ENCODE data around the gene PPP1R1A.

PPP1R1A gene

DNA sequence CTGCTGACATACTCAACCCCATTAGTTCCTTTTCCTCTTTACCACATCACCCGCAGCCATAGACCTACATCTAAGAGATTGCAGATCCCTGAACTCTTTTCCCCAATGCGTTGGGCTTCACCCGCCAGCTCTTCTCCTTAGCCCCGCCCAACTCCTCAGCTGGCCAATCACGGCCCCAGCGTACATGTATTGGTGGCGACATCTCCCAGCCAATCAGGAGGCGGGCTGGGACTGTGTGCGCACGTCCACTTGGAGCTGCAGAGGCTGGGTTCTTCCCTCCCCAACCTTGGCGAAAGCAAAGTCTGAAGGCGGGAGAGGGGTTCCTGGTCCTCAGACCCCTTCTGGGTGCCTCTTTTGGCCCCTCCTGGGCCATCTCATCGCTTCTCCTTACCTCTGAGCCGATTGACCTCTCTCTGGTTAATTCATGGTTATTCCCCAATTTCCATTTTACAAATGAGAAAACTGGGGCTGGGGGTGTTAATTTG is 28.0 kb downstream of the PPP1R1A start:
- Histone ChIP-seq H3K4me3 (ENCODE audit: low read depth, low read length) (peak overlapping the region; percentile 68), H3K27me3 (ENCODE audit: insufficient read depth, low read length) (peaks cover 91% of the 10 kb centered on the region), H3K4me1 (ENCODE audit: control insufficient read depth, insufficient read depth, low read length, unreplicated experiment) (peaks cover 4% of the 10 kb centered on the region), H3K36me3 (ENCODE audit: insufficient read depth, low read length) (no peaks in the 10 kb centered on the region), H3K79me2 (ENCODE audit: control insufficient read depth, insufficient read depth, low read length, unreplicated experiment) (no peaks in the 10 kb centered on the region), H3K27ac (ENCODE audit: low read depth, low read length) (no peak overlapping the region), H2AFZ (ENCODE audit: low read length, unreplicated experiment) (peak overlapping the region; percentile 54)

DNA sequence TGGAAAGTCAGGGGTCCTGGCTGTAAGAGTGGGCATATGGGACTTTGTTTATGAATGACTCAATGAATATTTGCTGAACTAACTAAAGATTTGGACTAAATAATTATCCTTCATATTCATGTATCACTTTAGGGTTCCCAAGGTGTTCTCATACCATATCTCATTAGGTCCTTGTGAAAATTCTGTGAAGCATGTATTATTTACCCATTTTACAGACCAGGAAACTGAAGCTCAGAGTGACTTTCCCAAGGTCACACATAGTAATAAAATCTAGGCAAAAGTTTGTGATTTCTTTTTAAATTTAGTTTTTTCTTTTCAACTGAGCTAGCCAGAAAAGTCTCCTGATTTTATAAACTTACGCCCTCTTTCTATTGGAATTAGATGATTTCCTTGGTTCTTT is 29.7 kb downstream of the PPP1R1A start:
- Histone ChIP-seq H2AFZ (ENCODE audit: low read length, unreplicated experiment) (no peak overlapping the region), H3K4me3 (ENCODE audit: low read depth, low read length) (no peak overlapping the region), H3K4me1 (ENCODE audit: control insufficient read depth, insufficient read depth, low read length, unreplicated experiment) (peaks cover 4% of the 10 kb centered on the region), H3K27me3 (ENCODE audit: insufficient read depth, low read length) (peaks cover 97% of the 10 kb centered on the region), H3K36me3 (ENCODE audit: insufficient read depth, low read length) (no peaks in the 10 kb centered on the region), H3K79me2 (ENCODE audit: control insufficient read depth, insufficient read depth, low read length, unreplicated experiment) (no peaks in the 10 kb centered on the region), H3K27ac (ENCODE audit: low read depth, low read length) (no peak overlapping the region)

DNA sequence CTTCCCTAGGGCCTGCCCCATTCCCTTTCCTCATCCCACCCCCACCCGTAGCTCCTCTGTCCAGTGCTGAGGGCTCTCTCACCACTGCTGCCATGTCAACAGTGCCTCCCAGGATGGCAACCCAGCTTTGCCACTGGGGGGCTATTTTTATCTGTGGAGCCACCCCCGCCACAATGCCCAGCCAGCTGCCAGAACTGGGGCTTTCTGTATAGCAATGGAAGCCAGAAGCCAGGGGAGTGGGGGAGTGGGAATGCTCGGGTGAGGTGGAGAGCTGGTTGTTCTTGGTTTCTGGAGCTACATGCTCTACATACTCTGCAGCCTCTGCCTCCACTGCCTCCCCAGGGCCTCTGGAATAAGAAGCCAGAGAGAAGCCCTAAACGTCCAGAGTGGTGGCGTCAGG is 30.1 kb downstream of the PPP1R1A start:
- H3K27me3 ChIP-seq (ENCODE audit: insufficient read depth, low read length) = peaks cover 97% of the 10 kb centered on the region
- H3K36me3 ChIP-seq (ENCODE audit: insufficient read depth, low read length) = no peaks in the 10 kb centered on the region
- H3K27ac ChIP-seq (ENCODE audit: low read depth, low read length) = no peak overlapping the region
- H2AFZ ChIP-seq (ENCODE audit: low read length, unreplicated experiment) = no peak overlapping the region
- no peaks in the 10 kb centered on the region for H3K79me2 ChIP-seq (ENCODE audit: control insufficient read depth, insufficient read depth, low read length, unreplicated experiment)
- H3K4me3 ChIP-seq (ENCODE audit: low read depth, low read length) = no peak overlapping the region
- peaks cover 4% of the 10 kb centered on the region for H3K4me1 ChIP-seq (ENCODE audit: control insufficient read depth, insufficient read depth, low read length, unreplicated experiment)

DNA sequence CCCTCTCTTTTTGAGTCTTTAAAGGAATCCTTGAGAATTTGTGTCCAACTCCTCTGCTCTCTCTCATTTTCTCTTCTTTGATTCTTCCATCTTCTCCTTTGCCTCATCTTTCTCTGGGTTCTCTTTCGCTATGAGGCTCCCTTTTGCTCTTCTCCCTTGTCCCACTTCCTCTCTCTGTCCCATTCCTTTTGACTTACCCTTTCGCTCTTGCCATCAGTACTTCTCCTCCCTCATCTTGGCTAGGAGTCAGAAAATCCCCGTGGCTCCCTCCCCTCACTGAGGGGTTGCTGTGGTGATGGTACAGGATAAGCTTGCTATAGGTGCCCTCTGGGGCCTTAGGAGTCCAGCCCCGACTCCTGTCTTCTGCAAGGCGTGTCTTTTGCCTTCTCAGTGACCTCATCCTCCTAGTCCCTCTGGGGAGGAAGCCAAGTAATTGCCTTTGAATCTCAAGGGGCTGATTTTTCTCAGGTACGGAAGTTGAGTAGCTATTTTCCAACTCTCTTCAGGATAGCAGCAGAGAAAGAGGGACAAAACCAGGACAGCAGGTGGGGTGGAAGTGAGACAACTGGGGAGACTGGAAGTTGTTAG is 32.7 kb downstream of the PPP1R1A start:
- H2AFZ ChIP-seq (ENCODE audit: low read length, unreplicated experiment) = no peak overlapping the region
- no peaks in the 10 kb centered on the region for H3K36me3 ChIP-seq (ENCODE audit: insufficient read depth, low read length)
- H3K27ac ChIP-seq (ENCODE audit: low read depth, low read length) = no peak overlapping the region
- peaks cover 97% of the 10 kb centered on the region for H3K27me3 ChIP-seq (ENCODE audit: insufficient read depth, low read length)
- no peak overlapping the region for H3K4me3 ChIP-seq (ENCODE audit: low read depth, low read length)
- no peaks in the 10 kb centered on the region for H3K4me1 ChIP-seq (ENCODE audit: control insufficient read depth, insufficient read depth, low read length, unreplicated experiment)
- H3K79me2 ChIP-seq (ENCODE audit: control insufficient read depth, insufficient read depth, low read length, unreplicated experiment) = no peaks in the 10 kb centered on the region

DNA sequence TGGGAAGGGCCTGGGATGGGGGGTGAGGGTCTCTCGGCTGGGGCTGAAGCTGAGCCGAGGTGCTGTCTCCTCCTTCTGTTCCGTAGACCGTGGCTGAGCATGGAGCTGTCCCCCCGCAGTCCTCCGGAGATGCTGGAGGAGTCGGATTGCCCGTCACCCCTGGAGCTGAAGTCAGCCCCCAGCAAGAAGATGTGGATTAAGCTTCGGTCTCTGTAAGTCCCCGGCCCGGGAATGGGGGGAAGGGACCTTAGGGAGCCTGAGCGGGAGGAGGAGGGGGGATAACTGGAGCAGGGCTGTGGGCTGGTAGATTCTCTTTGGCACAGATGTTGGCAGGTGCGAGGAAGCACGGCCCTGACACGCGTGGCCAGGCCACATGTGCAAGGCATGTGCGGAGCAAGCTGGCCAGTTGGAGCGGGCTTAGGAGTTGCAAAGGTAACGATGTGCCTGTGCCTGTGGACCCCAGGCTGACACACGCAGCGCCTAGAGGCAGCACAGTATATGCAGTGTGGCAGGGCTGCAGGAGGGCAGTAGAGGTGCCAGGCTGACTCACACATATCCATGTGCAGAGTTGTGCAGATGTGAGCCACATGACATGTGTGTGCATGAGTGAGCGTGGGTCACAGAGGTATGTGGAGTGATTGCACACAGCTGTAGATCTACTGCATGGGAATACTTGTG is 38.5 kb downstream of the PPP1R1A start:
- no peaks in the 10 kb centered on the region for H3K79me2 ChIP-seq (ENCODE audit: control insufficient read depth, insufficient read depth, low read length, unreplicated experiment)
- no peaks in the 10 kb centered on the region for H3K36me3 ChIP-seq (ENCODE audit: insufficient read depth, low read length)
- peaks cover 7% of the 10 kb centered on the region for H3K4me1 ChIP-seq (ENCODE audit: control insufficient read depth, insufficient read depth, low read length, unreplicated experiment)
- H3K27ac ChIP-seq (ENCODE audit: low read depth, low read length) = no peak overlapping the region
- H3K27me3 ChIP-seq (ENCODE audit: insufficient read depth, low read length) = peaks cover 99% of the 10 kb centered on the region
- H2AFZ ChIP-seq (ENCODE audit: low read length, unreplicated experiment) = no peak overlapping the region
- H3K4me3 ChIP-seq (ENCODE audit: low read depth, low read length) = peak overlapping the region; percentile 69

DNA sequence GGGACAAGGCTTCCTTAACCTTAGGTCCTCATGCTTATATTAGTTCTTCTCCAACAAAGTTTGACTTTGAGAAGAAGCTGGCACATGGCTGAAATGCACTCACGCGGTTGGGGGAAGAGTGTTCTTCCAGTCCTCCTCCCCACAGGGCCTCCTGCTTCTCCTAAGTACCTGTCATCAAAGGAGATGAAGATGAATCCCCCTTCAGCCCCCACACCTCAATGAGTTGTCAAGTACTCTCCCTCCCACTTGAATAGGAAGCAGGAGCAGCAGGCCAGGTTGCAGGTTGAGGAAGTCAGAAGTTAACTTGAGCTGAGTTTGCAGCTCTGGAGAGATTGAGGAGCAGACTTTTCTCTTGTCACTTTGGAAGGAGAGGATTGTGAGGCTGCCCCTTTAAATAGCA is 41.9 kb downstream of the PPP1R1A start:
- Histone ChIP-seq H3K4me3 (ENCODE audit: low read depth, low read length) (no peak overlapping the region), H3K36me3 (ENCODE audit: insufficient read depth, low read length) (no peaks in the 10 kb centered on the region), H3K27ac (ENCODE audit: low read depth, low read length) (no peak overlapping the region), H3K27me3 (ENCODE audit: insufficient read depth, low read length) (peaks cover 91% of the 10 kb centered on the region), H2AFZ (ENCODE audit: low read length, unreplicated experiment) (no peak overlapping the region), H3K4me1 (ENCODE audit: control insufficient read depth, insufficient read depth, low read length, unreplicated experiment) (peaks cover 7% of the 10 kb centered on the region), H3K79me2 (ENCODE audit: control insufficient read depth, insufficient read depth, low read length, unreplicated experiment) (no peaks in the 10 kb centered on the region)

DNA sequence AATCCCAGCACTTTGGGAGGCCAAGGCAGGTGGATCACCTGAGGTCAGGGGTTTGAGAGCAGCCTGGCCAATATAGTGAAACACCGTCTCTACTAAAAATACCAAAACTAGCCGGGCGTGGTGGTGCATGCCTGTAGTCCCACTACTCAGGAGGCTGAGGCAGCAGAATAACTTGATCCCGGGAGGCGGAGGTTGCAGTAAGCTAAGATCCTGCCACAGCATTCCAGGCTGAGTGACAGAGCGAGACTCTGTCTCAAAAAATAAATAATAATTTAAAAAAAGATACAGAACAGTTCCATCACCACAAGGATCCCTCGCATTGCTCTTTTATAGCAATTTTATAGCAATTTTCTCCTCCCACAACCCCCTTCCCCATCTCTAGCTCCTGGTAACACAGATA is 43.7 kb downstream of the PPP1R1A start:
- no peaks in the 10 kb centered on the region for H3K36me3 ChIP-seq (ENCODE audit: insufficient read depth, low read length)
- H3K27me3 ChIP-seq (ENCODE audit: insufficient read depth, low read length) = peaks cover 89% of the 10 kb centered on the region
- peaks cover under 1% of the 10 kb centered on the region for H3K4me1 ChIP-seq (ENCODE audit: control insufficient read depth, insufficient read depth, low read length, unreplicated experiment)
- no peak overlapping the region for H3K27ac ChIP-seq (ENCODE audit: low read depth, low read length)
- no peak overlapping the region for H3K4me3 ChIP-seq (ENCODE audit: low read depth, low read length)
- no peaks in the 10 kb centered on the region for H3K79me2 ChIP-seq (ENCODE audit: control insufficient read depth, insufficient read depth, low read length, unreplicated experiment)
- H2AFZ ChIP-seq (ENCODE audit: low read length, unreplicated experiment) = no peak overlapping the region

DNA sequence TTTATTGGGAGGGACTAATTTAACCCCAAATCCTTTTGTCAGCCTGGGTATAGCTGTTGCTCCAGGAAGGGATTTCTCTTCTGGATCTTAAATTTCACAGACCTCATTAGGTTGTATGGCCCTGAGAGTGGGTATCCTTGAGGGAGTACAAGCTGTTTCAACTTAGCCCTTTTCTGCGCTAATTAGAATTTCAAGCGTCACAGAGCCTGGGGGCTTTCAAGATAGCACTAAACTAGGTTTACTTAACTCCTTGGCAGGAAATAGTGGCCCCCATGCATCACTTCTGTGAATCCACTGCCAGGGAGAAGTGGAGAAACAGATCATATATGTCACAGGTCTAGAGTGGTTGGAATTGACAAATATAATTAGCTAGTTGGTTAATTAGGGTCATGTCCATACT is 44.9 kb downstream of the PPP1R1A start:
- no peaks in the 10 kb centered on the region for H3K79me2 ChIP-seq (ENCODE audit: control insufficient read depth, insufficient read depth, low read length, unreplicated experiment)
- H3K27me3 ChIP-seq (ENCODE audit: insufficient read depth, low read length) = peaks cover 80% of the 10 kb centered on the region
- H3K36me3 ChIP-seq (ENCODE audit: insufficient read depth, low read length) = no peaks in the 10 kb centered on the region
- H3K4me1 ChIP-seq (ENCODE audit: control insufficient read depth, insufficient read depth, low read length, unreplicated experiment) = no peaks in the 10 kb centered on the region
- H3K27ac ChIP-seq (ENCODE audit: low read depth, low read length) = no peak overlapping the region
- H2AFZ ChIP-seq (ENCODE audit: low read length, unreplicated experiment) = no peak overlapping the region
- H3K4me3 ChIP-seq (ENCODE audit: low read depth, low read length) = no peak overlapping the region

DNA sequence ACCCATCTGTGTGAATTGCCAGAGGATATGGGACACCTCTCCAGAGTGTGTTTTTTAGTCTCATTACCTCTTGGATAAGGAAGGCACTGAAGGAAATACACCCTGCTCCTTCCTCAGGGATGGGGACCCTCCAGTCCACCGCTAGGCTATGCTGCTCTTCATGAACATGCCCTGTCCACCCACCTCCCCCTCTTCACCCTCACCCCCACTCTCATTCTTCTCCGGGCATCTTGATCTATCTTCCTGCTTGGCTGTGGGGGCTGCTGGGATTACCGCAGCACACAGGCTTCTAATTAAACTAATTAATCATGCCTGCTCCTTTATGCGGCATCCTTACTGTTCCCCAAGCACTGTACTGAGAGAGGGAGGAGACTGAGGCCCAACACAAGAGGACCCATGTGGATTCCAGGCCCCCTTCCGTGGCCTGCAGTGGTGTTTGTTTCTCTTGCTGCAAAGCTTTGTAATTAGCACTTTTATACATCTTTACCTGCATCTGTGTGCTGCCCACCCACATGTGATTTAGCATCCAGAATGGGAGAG is 46.6 kb downstream of the PPP1R1A start:
- H3K79me2 ChIP-seq (ENCODE audit: control insufficient read depth, insufficient read depth, low read length, unreplicated experiment) = no peaks in the 10 kb centered on the region
- H3K4me1 ChIP-seq (ENCODE audit: control insufficient read depth, insufficient read depth, low read length, unreplicated experiment) = no peaks in the 10 kb centered on the region
- H3K4me3 ChIP-seq (ENCODE audit: low read depth, low read length) = no peak overlapping the region
- H3K36me3 ChIP-seq (ENCODE audit: insufficient read depth, low read length) = no peaks in the 10 kb centered on the region
- no peak overlapping the region for H3K27ac ChIP-seq (ENCODE audit: low read depth, low read length)
- H2AFZ ChIP-seq (ENCODE audit: low read length, unreplicated experiment) = no peak overlapping the region
- H3K27me3 ChIP-seq (ENCODE audit: insufficient read depth, low read length) = peaks cover 79% of the 10 kb centered on the region

DNA sequence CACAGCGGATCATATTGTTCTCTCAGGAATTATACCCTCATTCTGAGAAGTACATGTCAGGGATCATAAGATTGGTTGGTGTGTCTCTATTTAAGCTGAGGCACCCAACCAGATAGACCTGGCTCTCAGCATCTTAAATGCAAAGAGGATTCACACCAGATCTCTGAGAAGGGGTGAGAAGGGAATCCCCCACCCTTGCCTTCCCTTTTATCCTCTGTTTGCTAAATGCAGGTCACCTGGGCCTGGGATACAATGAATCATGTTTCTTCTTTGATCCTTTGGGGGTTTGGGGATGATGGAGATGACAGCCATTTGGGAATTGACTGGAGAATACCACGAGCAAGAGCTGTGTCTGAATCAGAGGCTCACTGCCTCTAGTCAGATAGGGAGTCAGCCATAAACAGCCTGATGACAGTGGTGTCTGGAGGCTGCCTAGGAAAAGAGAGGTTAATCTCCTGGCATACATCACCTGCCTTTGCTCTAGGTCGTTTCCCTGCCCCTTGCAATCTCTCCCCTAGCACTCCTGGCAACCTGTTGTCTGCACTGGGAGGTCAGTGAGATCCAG is 50.2 kb downstream of the PPP1R1A start:
- Histone ChIP-seq H3K27ac (ENCODE audit: low read depth, low read length) (no peak overlapping the region), H2AFZ (ENCODE audit: low read length, unreplicated experiment) (no peak overlapping the region), H3K79me2 (ENCODE audit: control insufficient read depth, insufficient read depth, low read length, unreplicated experiment) (no peaks in the 10 kb centered on the region), H3K27me3 (ENCODE audit: insufficient read depth, low read length) (peaks cover 84% of the 10 kb centered on the region), H3K4me3 (ENCODE audit: low read depth, low read length) (no peak overlapping the region), H3K36me3 (ENCODE audit: insufficient read depth, low read length) (no peaks in the 10 kb centered on the region), H3K4me1 (ENCODE audit: control insufficient read depth, insufficient read depth, low read length, unreplicated experiment) (no peaks in the 10 kb centered on the region)

DNA sequence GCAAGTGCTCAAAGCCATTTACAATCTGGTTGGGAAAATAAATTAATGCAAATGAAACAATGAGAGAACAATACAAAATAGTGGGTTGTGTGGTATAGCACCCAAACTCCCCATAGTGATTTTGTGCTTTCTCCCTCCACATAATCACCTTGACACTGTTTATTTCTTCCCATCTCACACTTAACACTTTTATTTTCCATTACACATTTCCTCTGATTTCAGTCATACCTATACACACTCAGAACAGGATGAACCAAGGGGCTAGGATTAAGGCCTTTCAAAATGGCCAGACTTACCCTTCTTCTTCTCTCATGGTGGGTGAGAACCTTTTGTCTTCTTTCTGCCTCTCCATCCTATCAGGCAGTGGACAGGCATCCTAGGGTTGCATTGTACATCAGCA is 53.0 kb downstream of the PPP1R1A start:
- H3K79me2 ChIP-seq (ENCODE audit: control insufficient read depth, insufficient read depth, low read length, unreplicated experiment) = no peaks in the 10 kb centered on the region
- no peaks in the 10 kb centered on the region for H3K36me3 ChIP-seq (ENCODE audit: insufficient read depth, low read length)
- H3K4me1 ChIP-seq (ENCODE audit: control insufficient read depth, insufficient read depth, low read length, unreplicated experiment) = no peaks in the 10 kb centered on the region
- H3K27me3 ChIP-seq (ENCODE audit: insufficient read depth, low read length) = peaks cover 84% of the 10 kb centered on the region
- no peak overlapping the region for H2AFZ ChIP-seq (ENCODE audit: low read length, unreplicated experiment)
- no peak overlapping the region for H3K4me3 ChIP-seq (ENCODE audit: low read depth, low read length)
- H3K27ac ChIP-seq (ENCODE audit: low read depth, low read length) = no peak overlapping the region
